Inflammatory macrophage (primary cell): ENCODE data around the gene FLT4.

Source experiments
- DNase-seq, 2 donors: peaks; one replicate each; pipeline ENCODE4 v3.0.0-alpha.2; 2020 to 2022

Gene FLT4

DNA sequence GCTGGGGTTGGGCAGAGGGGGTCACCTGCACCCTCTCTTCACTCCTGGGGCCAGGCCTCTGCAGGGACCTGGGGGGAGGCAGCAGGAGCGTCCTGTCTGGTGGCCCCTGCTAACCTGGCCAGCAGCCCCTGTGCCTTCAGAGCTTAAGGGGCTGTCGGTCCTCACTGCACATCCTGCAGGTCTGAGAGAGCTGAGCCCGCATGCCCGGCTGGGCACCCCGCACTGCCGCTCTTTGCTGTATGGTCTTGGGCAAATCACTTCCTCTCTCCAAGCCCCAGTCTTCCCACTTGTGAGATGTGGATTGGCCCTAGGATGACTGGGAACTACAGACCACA, 7.9 kb downstream of the FLT4 start:
- no peak for DNase-seq

DNA sequence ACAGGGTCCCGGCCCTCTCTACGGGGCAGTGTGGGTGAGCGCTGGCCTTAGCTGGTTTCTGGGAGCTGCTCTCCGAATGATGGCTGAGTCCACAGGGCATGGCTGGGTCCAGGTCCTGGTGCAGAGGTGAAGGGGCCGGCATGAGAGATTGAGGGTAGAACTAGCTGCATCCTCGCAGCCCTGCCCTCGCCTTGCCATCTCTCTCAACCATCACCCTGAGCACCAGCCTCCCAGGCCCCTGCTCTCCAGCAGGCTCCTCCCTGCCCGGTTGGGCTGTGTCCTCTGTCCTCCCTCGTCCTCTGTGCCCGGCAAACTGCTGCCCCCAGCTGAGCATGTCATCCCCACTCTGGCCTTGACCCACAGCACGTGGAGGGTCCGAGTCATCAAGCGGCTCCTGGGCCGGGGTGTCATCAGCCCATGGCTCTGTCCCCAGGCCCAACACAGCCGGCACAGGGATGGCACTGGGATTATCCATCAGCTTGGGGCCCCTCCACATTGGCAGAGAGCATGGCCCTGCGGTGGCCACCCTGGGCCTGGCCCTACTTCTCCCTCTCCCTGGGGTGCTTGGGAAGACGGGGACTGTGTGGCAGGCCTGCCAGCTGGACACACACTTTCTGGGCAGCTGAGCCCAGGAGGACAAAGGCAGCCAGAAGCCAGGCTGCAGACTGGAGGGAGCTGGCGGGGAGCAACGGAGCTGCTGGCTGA, 8.4 kb downstream of the FLT4 start:
- no peak for DNase-seq

DNA sequence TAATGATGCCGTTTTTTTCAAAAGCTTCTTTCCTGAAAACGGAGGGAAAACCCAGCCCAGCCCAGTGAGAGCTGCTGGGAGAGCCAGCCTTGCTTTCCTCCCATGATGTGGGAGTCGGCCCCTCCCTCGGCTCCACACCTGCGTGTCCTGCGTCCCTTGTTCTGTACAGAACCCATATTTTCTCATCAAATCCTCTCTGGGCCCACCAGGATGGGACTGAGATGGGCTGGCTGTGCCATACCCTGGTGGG, 8.9 kb downstream of the FLT4 start:
- DNase-seq: no peak

DNA sequence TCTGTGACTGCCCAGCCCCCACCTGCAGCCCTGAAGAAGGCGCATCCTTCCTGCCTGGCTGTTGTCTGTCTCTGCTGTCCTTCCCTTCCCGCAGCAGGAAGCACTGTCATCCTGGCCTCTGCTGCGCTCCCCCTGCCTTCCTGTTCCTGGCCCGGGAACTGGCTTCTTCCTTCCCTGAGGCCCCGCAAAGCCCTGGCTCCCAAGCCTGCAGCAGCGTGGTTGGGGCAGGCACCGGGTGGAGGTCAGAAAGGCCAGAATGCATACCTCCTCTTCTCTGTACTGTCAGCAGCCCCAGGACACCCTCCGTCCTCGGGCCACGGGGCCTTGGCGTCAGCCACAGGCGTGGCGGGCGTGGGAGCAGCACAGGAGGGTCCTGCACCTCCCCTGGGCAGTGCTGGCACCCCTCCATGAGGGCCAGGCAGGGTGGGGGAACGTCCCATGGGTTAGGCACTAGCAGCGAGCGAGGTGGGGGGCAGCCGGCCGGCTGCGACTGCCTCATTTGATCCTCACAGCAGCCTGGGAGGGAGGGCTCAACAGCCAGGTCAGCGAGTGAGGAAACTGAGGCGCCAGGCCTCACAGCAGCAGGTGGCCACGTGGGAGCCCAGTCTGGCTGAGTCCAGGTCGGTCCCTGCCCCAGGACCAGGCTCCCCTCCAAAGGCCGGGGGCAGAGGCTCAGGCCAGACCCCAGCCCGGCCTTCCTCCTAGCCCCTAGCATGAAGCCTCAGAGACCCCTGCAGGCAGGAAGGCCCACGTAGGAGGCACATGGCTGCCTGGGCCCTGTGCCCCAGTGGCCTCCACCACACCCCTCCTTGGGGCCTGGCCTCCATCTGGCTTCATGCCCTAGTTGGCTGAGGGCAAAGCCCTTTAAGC, 9.4 kb downstream of the FLT4 start:
- no peak for DNase-seq

DNA sequence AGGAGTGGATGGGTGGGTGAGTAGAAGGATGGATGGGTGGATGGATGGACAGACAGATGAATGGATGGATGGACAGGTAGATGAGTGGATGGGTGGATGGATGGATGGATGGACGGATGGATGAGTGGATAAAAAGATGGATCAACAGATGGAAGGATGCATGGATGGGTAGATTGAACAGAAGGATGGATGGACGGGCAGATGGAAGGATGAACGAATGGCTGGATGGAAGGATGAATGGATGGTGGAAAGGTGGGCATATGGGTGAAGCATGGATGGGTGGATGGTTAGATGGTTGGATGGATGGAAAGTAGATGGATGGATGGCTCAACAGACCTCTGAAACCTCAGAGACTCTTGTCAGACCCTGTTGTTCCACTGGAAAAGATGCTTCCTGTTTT, 10.1 kb downstream of the FLT4 start:
- no peak for DNase-seq

DNA sequence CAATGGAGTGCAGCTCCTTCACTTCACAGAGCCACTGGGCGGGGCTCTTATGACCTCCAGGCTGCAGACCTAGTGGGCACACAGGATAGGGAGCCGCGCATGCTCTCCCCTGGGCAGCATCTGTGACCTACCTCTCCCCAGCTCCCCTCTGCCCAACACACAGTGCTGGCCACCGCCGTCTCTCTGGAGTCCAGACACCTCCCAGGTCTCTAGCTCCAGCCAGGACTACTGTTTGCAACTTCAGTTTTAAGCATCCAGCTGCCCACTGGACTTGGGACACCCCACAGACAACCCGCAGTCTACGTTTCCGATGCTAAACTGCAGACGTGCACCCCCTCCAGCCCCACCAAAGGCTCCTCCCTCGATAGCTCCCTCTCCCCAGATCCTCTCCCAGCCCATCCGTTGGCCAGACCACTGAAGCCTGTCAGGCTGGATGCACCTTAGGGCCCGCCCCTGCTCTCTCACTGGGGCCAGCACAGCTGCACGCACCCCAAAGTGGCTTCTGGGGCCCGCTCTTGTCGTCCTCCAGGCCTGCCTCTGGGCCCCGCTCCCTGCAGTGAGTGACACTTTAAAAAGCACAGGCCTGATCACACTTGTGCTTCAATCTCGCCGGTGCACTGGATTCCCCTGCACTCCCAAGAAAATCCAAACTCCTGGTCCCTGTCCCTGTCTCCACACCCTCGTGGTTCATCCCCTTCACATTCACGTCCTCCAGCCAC, 11.3 kb downstream of the FLT4 start:
- DNase-seq: no peak

DNA sequence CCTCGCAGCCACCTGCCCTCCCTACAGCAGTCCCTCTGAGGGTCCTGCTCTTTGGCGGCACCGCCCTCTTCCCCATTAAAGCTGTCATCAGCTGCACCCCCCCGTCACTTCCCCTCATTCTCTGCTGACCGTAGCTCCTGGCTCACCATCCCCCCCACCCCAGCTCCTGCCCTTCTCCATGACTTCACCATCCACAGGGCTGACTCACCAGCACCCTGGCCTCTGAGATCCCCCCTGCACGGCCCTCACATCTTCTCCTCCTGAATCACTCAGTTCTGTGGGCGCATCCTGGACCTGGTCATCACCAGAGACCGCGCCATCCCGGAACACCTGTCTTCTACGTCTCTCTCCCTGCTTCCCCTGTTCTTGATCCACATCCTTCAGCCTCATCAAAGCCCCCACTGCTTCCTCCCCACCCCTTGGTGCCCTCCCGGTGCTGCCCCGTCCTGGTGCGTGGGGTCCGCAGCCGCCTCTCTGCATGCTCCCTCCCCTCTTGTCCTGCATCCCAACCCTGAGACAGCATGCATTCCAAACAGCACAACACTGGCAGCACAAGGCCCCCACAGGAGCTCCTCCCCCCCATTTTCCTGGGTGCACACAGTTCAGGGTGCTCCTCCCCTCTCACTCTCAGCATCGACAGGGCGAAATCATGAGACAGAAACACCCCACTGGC, 12.9 kb downstream of the FLT4 start:
- DNase-seq: no peak

DNA sequence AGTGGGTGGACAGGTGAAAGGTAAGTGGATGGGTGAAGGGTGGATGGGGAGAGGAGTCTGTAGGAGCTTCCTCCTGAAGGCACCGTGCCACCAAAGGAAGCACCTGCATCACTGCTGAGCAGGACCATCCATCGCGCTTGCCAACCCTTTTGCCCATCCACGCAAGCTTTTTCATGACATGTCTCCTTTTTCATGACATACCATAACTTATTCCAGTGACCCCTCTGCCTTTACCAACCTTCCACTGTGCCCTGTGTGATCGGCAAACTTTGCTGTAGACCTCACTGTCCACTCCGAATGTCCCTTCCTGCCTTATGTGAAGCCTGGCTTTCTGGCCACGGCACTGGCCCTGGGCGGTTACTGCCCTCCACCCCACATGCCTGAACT, 13.4 kb downstream of the FLT4 start:
- no peak for DNase-seq

DNA sequence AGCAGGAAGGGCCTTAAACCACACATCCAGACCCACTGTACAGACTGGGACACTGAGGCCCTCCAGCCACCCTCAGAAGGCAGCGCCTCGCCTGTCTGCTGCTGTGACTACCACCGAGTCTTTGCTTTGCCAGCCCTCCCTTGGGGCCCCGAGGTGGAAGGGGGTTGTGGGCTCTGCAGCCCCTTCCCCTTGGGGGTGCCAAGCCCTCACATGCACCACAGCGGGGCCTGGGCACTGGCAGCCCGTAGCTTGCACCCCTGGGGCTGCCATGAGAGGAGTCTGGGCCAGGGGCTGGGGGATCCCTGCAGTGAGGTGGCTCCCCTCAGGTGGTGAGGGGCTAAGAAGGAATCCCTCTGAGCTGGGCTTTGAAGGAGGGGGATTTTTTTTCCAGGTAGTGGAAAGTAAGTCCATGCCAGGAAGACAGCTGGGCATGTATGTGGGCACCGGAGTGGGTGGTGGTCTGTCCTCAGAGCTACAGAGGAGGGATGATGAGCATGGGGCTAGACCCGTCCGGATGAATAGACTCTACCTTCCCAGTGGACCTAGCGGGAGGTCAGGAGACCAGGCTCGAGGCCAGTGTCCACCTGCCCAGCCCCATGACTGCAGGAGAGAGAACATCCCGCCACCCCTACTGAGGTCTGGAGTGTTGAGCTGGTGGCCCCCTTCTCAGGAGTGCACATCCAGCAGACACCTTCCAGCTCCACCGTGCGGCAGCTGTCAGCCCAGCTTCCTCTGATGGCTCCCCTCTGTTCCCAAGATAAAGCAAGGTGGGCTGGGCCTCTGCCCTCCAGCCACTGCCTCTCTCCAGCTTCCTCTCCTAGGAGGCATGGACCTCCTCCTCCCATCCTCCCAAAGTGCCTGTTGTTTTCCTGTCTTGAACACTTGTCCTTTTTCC, 15.9 kb downstream of the FLT4 start:
- DNase-seq: no peak

DNA sequence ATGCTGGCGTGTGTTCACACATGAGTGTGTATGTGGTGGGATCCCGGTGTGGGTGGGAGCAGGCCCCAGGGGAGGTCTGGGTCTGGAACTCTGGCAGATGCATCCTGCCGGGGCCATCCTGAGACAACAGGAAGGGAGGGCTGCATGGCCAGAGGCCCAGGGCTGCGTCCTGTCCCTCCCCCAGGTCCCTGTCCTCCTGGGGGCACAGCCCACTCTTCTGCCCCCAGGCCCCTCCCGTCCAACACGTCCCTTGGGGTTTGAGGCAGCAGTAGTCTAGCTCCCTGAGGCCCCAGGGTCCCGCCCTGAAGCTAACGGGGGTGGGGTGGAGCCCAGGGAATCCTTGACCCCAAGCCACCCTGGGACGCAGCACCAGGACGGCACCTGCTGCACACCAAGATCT, 16.6 kb downstream of the FLT4 start:
- DNase-seq: no peak

DNA sequence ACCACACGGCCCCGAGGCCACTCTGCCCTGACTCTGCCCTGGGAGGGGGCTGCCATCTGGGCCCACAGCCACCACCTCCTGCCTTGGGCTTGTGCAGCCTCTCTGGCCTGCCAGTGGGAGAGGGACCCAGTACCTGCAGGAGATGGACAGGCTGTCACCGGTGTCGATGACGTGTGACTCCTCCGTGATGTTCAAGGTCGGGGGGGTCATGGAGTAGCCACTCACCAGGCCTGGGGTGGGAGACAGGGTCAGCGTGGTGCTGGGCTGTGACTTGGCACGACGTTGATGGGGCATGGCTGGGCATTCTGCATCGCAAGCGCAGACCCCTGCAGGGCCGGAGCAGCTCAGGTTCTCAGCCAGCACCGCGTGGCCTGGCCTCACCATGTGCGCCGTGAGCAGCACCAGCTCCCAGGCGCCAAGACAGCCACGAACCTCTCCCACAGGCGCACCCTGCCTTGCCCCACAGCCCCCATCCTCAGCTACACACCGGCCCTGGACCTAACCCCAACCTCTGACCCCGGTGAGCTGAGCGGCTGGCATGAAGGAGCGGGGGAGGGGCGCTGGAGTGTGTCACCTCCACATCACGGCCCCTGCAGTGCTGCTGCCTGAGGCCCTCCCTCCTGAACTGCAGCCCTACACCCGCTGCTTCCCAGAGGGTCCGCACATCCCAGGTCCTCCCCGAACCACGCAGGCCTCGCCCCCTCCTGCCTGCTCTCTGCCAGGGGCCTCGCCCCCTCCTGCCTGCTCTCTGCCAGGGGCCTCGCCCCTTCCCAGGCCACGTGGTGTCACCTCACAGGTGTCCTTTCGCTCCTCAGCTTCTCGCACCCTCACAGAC, 17.6 kb downstream of the FLT4 start:
- no peak for DNase-seq

DNA sequence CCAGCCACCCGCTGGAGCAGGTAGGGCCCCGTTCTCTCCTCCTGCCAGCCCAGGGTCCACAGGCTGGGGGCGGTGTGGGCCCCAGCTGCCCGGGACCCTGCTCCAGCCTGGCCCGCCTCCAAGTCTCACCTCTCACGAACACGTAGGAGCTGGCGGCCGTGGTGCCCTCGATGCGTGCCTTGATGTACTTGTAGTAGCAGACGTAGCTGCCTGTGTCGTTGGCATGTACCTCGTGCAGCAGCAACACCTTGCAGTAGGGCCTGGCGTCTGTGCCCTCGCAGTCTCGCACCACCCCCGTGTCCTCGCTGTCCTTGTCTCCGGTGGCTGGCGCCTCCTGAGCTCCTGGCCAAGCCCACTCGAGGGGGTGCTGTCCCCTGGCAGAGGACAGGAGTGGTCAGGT, 19.0 kb downstream of the FLT4 start:
- no peak for DNase-seq

DNA sequence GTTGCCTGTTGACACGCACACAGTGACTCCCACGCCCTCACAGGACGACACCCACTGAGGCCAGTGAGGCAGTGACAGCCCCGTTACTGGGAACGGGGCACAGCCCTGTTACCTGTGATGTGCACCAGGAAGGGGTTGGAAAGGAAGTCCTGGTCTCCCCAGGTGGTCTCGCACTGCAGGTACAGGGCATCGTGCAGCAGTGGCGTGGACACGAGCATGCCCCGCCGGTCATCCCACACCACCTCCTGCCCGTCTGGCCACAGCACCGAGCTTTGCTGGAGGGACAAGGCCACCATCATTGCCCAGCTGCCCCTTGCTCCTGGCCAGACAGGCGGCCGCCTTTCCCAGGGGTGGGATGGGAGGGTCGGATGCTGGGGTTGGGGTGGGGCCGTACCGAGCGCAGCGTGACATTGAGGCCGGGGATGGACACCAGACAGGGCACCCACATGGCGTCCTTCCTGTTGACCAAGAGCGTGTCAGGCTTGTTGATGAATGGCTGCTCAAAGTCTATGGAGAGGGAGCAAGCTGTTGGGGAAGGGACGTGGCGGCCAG, 19.5 kb downstream of the FLT4 start:
- no peak for DNase-seq

DNA sequence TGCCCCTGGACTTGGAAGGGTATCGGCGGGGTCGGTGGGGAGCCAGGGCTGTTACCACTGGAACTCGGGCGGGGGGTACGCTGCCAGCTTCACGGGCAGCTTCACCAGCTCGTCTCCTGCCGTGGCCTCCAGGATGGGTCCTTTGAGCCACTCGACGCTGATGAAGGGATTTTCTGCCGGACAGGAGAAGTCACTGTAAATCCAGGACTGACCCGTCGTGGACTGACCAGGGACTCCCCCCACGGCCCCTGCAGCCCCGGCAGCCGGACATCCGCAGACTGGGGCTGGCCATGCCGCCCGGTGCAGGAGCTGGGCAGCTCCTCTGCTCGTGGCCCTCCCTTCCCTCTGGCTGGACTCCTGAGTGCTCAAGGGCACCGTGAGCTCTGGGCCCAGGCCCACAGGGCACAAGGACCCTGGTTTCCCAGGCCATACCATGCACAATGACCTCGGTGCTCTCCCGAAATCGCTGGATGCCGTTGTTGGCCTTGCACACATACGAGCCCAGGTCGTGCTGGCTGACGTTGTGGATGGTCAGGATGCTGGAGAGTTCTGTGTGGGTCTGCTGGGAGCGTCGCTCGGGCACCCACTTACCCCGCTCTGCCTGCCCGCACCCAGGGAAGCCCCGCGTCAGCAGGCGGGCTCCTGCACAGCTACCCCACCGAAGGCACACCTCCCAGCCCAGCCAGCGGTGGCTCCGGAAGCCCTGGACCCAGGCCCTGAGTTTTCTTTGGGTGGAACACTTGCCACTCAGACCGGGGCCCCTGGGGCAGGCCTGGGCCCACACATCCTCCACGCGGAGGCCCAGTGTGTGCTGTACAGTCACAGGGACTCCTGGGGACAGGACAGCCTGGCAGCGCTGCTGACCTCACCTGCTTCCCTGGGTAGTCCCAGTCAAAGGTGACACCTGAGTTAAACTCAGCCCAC, 20.3 kb downstream of the FLT4 start:
- no peak for DNase-seq

DNA sequence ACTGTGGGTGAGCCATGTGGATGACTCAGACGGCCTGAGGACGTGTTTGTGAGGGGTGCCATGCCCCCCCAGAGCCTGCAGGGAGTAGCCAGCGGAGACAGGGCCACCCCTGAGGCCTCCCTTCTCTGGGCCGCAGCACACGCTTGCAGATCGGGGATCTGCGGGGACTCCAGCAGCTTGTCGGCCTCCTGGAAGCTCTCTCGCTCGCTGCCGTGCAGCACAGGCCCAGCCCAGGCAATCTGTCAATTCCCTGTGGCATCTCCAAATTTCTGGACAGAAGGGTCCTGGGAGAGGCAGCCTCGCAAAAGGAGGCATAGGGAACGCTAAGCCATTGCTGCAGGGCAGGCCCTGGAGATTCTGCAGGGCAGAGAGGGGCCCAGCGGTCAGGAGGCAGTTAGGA, 21.2 kb downstream of the FLT4 start:
- DNase-seq: no peak

DNA sequence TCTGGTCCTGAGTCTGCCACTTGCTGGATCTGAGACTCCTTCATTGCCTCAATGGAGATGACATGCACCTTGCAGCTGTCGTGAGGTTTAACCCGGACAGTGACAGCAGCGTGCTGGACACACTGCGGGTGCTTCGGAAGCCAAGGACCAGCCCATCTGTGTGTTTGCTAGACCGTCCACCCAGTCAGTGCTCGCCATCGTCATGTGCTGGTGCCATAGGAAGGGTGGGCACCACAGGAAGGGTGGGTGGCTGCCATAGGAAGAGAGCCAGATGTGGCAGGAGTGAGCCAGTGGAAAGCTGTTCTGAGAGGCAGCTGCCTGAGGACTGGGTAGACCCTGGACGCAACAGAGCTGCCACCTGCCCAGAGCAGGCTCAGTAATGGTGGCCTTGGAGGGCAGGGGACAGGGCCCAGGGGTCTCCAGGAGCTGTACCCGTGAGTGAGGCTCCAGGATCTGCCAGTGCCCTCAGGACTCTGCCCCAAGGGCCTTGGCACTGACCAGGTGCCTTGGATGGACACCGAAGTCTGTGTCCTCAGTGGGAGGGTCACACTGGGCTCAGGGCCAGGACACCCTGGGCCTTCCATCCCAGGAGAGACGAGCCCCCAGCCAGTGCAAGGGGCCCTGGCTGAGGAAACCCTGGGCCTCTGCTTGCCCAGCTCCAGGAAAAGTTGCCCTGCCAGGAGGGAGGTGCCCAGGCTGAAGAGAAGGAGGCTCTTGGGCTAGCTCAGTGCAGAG, 21.8 kb downstream of the FLT4 start:
- DNase-seq: no peak

DNA sequence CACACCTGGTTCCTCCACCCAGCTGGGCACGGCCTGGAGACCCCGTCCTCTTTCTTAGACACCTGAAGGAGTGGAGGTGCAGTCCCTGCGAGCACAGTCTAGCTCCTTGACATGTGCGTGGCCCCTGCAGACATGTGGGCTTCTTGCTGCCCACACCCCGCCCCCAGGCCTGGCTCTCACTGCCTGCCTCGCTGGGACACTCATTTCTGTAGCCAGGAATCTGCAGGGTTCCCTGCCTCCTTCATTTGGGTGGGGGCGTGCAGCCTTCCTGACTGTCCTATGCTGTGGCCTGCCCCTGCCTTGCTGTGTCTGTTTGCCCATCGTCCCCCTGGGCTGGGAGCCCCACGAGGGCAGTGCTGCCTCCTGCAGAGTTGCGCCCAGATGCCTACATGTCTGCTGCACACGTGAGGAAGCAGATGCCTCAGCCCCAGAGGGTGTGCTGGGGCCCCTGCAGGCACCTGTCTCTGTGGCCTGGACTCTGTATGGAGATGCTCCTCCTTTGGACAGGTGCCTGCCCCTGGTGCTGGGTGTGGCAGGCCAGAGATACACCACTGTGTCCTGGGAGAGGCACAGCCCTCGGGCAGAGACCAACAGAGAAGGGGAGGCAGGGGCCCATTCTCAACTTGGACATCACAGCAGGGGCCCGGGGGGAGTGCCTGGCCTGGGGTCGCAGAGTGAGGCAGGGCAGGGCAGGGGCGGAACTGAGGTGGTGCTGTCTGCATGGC, 22.6 kb downstream of the FLT4 start:
- no peak for DNase-seq

DNA sequence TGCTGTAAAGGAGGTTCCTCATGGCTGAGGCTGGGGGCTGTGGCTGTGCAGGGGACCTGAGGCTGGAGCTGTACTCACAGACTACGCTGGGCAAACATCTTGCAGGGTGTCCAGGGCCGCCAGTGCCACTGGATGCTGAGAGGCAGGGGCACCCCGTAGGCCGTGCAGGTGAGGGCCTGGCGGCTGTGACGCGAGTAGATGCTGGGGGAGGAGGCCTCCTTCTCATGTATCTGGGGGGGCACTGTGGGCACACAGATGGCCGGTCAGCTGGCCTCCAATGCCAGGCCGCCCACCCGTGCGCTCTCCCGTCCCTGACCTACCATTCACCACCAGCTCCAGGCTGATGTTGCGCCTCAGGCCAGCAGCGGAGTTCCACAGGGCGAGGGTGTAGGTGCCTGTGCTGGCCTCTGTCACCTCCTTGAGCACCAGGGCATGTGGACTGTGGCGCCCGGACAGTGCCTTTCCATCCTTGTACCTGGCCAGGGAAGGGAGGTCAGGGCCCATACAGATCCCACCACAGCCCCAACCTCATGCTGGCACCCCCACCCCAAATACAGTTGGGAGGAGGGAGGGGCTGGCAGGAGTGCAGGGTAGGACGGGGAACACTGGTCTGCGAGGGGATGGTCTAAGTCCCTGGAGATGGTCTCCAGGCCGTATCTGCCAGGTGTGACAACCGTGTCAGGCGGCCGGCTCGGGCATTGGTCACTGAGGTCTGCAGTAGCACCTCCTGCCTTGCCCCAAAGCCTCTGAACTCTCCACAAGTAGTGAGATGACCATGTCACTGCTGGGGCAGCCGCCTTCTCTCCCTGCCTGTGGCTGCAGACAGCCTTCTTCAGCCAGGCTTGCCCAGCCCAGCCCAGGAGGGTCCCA, 23.4 kb downstream of the FLT4 start:
- no peak for DNase-seq
